Activated CD8-positive, alpha-beta memory T cell treated with anti-CD3 and anti-CD28 coated beads for 48 hours (primary cell): Measurements from ENCODE around the gene MYO15B.
A peak's percentile ranks its signal among the peaks of the same experiment; 100 is the strongest.
"Not testable (repeated sequence)": the region's sequence is repeated elsewhere in the genome, so short reads cannot be mapped to it uniquely, and the experiment has no call there.

Experiments used
- DNase-seq, 3 experiments: peaks; one replicate each; pipeline ENCODE4 v3.0.0-alpha.2; 2020; ENCODE audit warnings: low read depth in 2 of 3, low spot score in 2 of 3

The MYO15B gene

GRCh38 chr17:75575197-75575596 lies 12.4 kb upstream of the MYO15B start:
- no peak for DNase-seq

GRCh38 chr17:75575728-75576127 lies 11.9 kb upstream of the MYO15B start:
- DNase-seq = no peak

- no peak for DNase-seq
Measured at GRCh38 chr17:75576661-75577060, 10.9 kb upstream of the MYO15B start.

GRCh38 chr17:75581121-75581725 lies 6.4 kb upstream of the MYO15B start:
- peak; percentile 25 to 49 (median 43) for DNase-seq

GRCh38 chr17:75583197-75583596 lies 4.4 kb upstream of the MYO15B start:
- DNase-seq = not testable (repeated sequence)

GRCh38 chr17:75584849-75585175 lies 2.8 kb upstream of the MYO15B start:
- DNase-seq = no peak

GRCh38 chr17:75588596-75589011 lies 1.0 kb downstream of the MYO15B start:
- peak in 1 of 3 experiments; percentile 18 for DNase-seq

- DNase-seq = peak; percentile 84 to 94 (median 84)
Measured at GRCh38 chr17:75589012-75589918, 1.7 kb downstream of the MYO15B start.

- no peak for DNase-seq
Measured at GRCh38 chr17:75589919-75590303, 2.3 kb downstream of the MYO15B start.

GRCh38 chr17:75590314-75590761 lies 2.7 kb downstream of the MYO15B start:
- no peak for DNase-seq

- DNase-seq = no peak
Measured at GRCh38 chr17:75590849-75591721, 3.5 kb downstream of the MYO15B start.

GRCh38 chr17:75591722-75592302 lies 4.2 kb downstream of the MYO15B start:
- no peak for DNase-seq

- DNase-seq = no peak
Measured at GRCh38 chr17:75592348-75593020, 4.9 kb downstream of the MYO15B start.

- not testable (repeated sequence) for DNase-seq
Measured at GRCh38 chr17:75593430-75593829, 5.8 kb downstream of the MYO15B start.

GRCh38 chr17:75594499-75595283 lies 7.1 kb downstream of the MYO15B start:
- DNase-seq = no peak

- DNase-seq = no peak
Measured at GRCh38 chr17:75595284-75595919, 7.8 kb downstream of the MYO15B start.

GRCh38 chr17:75595920-75596313 lies 8.3 kb downstream of the MYO15B start:
- DNase-seq = no peak

- DNase-seq = no peak
Measured at GRCh38 chr17:75596320-75597087, 8.9 kb downstream of the MYO15B start.
